Gastrocnemius medialis (tissue), 4 donors: ENCODE results near the gene DNAJC11. TPM values are rescaled to one million over a fixed set of nuclear protein-coding genes. Genes with fewer than 3 reads are reported as not detected.

Experiments
- ATAC-seq, 2 donors: fragments of 150-250 bp; one replicate each; pipeline ENCODE4 v1.9.1; 2016
- DNase-seq, 2 donors: peaks; one replicate each; pipeline ENCODE4 v3.0.0-alpha.2; 2019
- H3K27ac ChIP-seq, 4 donors: fragments of 200-600 bp; sonication (generic); 1 replicate in 1 of 4; 2 replicates in 3 of 4; pipeline ENCODE4 v1.5.1; 2016 to 2018; ENCODE audit warnings: mild to moderate bottlenecking in 2 of 4, moderate library complexity in 1 of 4
- H3K27me3 ChIP-seq, 3 donors: fragments of 200-600 bp; sonication (generic) in 2 of 3; 1 replicate in 1 of 3; 2 replicates in 2 of 3; pipeline versions ENCODE4 v1.5.1 to v1.6.0; 2016 to 2019; ENCODE audit warnings: mild to moderate bottlenecking in 1 of 3, moderate library complexity in 1 of 3
- H3K36me3 ChIP-seq, 2 donors: fragments of 200-600 bp; sonication (generic) in 1 of 2; one replicate each; pipeline ENCODE4 v1.5.1; 2017 to 2018
- H3K4me1 ChIP-seq, 2 donors: fragments of 200-600 bp; sonication (generic) in 1 of 2; one replicate each; pipeline ENCODE4 v1.5.1; 2016 to 2017; ENCODE audit warnings: mild to moderate bottlenecking in 2 of 2
- H3K4me3 ChIP-seq, 4 donors: fragments of 200-600 bp; sonication (generic) in 3 of 4; 1 replicate in 1 of 4; 2 replicates in 3 of 4; pipeline ENCODE4 v1.5.1; 2016 to 2019; ENCODE audit warnings: mild to moderate bottlenecking in 2 of 4
- H3K9me3 ChIP-seq, 3 donors: fragments of 200-600 bp; sonication (generic) in 2 of 3; 1 replicate in 1 of 3; 2 replicates in 2 of 3; pipeline ENCODE4 v1.5.1; 2016 to 2019
- CTCF ChIP-seq, 5 experiments: fragments of 450-650 bp in 3 of 5; fragments of 200-600 bp in 2 of 5; sonication (generic) in 2 of 5; IDR thresholded peaks in 4 of 5; conservative IDR thresholded peaks in 1 of 5; 1 replicate in 4 of 5; 2 replicates in 1 of 5; pipeline ENCODE4 v1.5.1; 2016 to 2019; ENCODE audit warnings: antibody characterized with exemption in 5 of 5, mild to moderate bottlenecking in 3 of 5, moderate library complexity in 3 of 5
- POLR2A ChIP-seq, 2 donors: fragments of 450-650 bp; IDR thresholded peaks; one replicate each; pipeline ENCODE4 v1.6.1; 2017; ENCODE audit warnings: antibody characterized with exemption in 2 of 2, mild to moderate bottlenecking in 2 of 2, moderate library complexity in 2 of 2
- in situ Hi-C, 4 donors: fragments of 200-750 bp; cut with MboI; loops; one replicate each; pipeline versions ENCODE4 v1.15.0 to v1.8.0; 2017; ENCODE audit warnings: low sequenced_read_pairs in 4 of 4
- intact Hi-C: fragments of 100-400 bp; cut with DNase I; formaldehyde crosslinking; loops from one replicate; pipeline ENCODE4 v1.15.1; 2023; ENCODE audit warnings: low total_unique reads
- total RNA-seq, 4 donors: library from RNA; depleted of rRNA; stranded (reverse); fragments of >200 nt; gene quantifications; one replicate each; pipeline versions ENCODE4 v1.1.0 to v1.2.3, GENCODE V29; 2016

Gene DNAJC11
- total RNA-seq, 4 donors from 2014 or later = 23.3 to 40.7 (median 30.8) TPM

- no peak overlapping the region for H3K27ac ChIP-seq
- in situ Hi-C loops = no loop called here
Measured at GRCh38 chr1:6688757-6689156, 12.9 kb downstream of the DNAJC11 start.

GRCh38 chr1:6688001-6688400, 13.6 kb downstream of the DNAJC11 start:
- no peaks in the 10 kb centered on the region for H3K36me3 ChIP-seq
- TF ChIP-seq CTCF (IDR thresholded peaks at IDR 0.05 in 4 of 5, conservative IDR thresholded peaks at IDR 0.05 in 1 of 5) = no peak
- no peak for TF ChIP-seq POLR2A (IDR thresholded peaks at IDR 0.05)
- DNase-seq (no peak), ATAC-seq (no peak)
- H3K27me3 ChIP-seq = no peaks in the 10 kb centered on the region
- H3K4me1 ChIP-seq = peaks cover 26 to 39% of the 10 kb centered on the region in 2 donors
- in situ Hi-C loops = no loop called here
- H3K9me3 ChIP-seq = no peaks in the 10 kb centered on the region
- H3K4me3 ChIP-seq = no peak overlapping the region
- intact Hi-C loops = no loop called here
- H3K27ac ChIP-seq = peak overlapping the region in 1 of 4 donors; percentile 3

More at GRCh38 chr1:6688757-6689156, 12.9 kb downstream of the DNAJC11 start:
- Histone ChIP-seq H3K36me3 (no peaks in the 10 kb centered on the region), H3K9me3 (no peaks in the 10 kb centered on the region), H3K4me1 (peaks cover 26 to 39% of the 10 kb centered on the region in 2 donors), H3K27me3 (no peaks in the 10 kb centered on the region), H3K4me3 (no peak overlapping the region)
- no peak for ATAC-seq
- intact Hi-C loops = no loop called here
- TF ChIP-seq POLR2A (IDR thresholded peaks at IDR 0.05) (no peak), CTCF (IDR thresholded peaks at IDR 0.05 in 4 of 5, conservative IDR thresholded peaks at IDR 0.05 in 1 of 5) (no peak)
- DNase-seq = no peak

- H3K27me3 ChIP-seq = no peaks in the 10 kb centered on the region
- intact Hi-C loops = no loop called here
- H3K27ac ChIP-seq = peak overlapping the region in 3 of 4 donors; percentile 49 to 70 (median 63)
- peaks cover 22 to 28% of the 10 kb centered on the region in 2 donors for H3K4me1 ChIP-seq
- TF ChIP-seq POLR2A (IDR thresholded peaks at IDR 0.05) (no peak), CTCF (IDR thresholded peaks at IDR 0.05 in 4 of 5, conservative IDR thresholded peaks at IDR 0.05 in 1 of 5) (no peak)
- H3K36me3 ChIP-seq = no peaks in the 10 kb centered on the region
- no peak overlapping the region for H3K4me3 ChIP-seq
- ATAC-seq (peak; percentile 94 to 98), DNase-seq (peak; percentile 58 to 83)
- in situ Hi-C loops = no loop called here
- H3K9me3 ChIP-seq = no peaks in the 10 kb centered on the region
Measured at GRCh38 chr1:6686294-6686693, 15.3 kb downstream of the DNAJC11 start.

- peaks cover 16 to 19% of the 10 kb centered on the region in 2 donors for H3K4me1 ChIP-seq
- H3K27ac ChIP-seq = peak overlapping the region in 3 of 4 donors; percentile 49 to 70 (median 63)
- H3K36me3 ChIP-seq = peaks cover 0 to 5% of the 10 kb centered on the region in 2 donors
- DNase-seq (no peak), ATAC-seq (no peak)
- H3K9me3 ChIP-seq = no peaks in the 10 kb centered on the region
- H3K4me3 ChIP-seq = no peak overlapping the region
- no peak for TF ChIP-seq POLR2A (IDR thresholded peaks at IDR 0.05)
- no peak for TF ChIP-seq CTCF (IDR thresholded peaks at IDR 0.05 in 4 of 5, conservative IDR thresholded peaks at IDR 0.05 in 1 of 5)
- in situ Hi-C loops = no loop called here
- intact Hi-C loops = no loop called here
- no peaks in the 10 kb centered on the region for H3K27me3 ChIP-seq
Measured at GRCh38 chr1:6685381-6685780, 16.2 kb downstream of the DNAJC11 start.

GRCh38 chr1:6683434-6683833, 18.2 kb downstream of the DNAJC11 start:
- Histone ChIP-seq H3K9me3 (no peaks in the 10 kb centered on the region), H3K27me3 (no peaks in the 10 kb centered on the region), H3K27ac (no peak overlapping the region), H3K4me1 (peaks cover 16 to 19% of the 10 kb centered on the region in 2 donors), H3K4me3 (no peak overlapping the region), H3K36me3 (peaks cover 0 to 23% of the 10 kb centered on the region in 2 donors)
- intact Hi-C loops = no loop called here
- in situ Hi-C loops = no loop called here
- DNase-seq (no peak), ATAC-seq (no peak)
- TF ChIP-seq CTCF (IDR thresholded peaks at IDR 0.05 in 4 of 5, conservative IDR thresholded peaks at IDR 0.05 in 1 of 5) (no peak), POLR2A (IDR thresholded peaks at IDR 0.05) (no peak)
